NB4 (cell line): Measurements from ENCODE around the gene MDFIC2.

Source experiments
- DNase-seq: peaks from one replicate; pipeline ENCODE4 v3.0.0; 2010; ENCODE audit warnings: low read depth
- H3K4me3 ChIP-seq: one replicate; pipeline ENCODE4 v1.5.1; 2011; ENCODE audit warnings: mild to moderate bottlenecking, low read depth, low read length, moderate library complexity
- MYC ChIP-seq: IDR thresholded peaks from 2 replicates; pipeline ENCODE4 v1.6.1; 2011; ENCODE audit warnings: low read depth, low read length
- POLR2A ChIP-seq: IDR thresholded peaks from 2 replicates; pipeline ENCODE4 v1.6.1; 2011; ENCODE audit warnings: mild to moderate bottlenecking; ENCODE audit not compliant: insufficient read length; ENCODE audit errors: extremely low read depth
- TF ChIP-seq, protein P1 (sequence below): IDR thresholded peaks from 2 replicates; pipeline ENCODE4 v1.6.1; 2011; ENCODE audit warnings: low read depth, low read length
- TF ChIP-seq, protein P2 (sequence below): IDR thresholded peaks from one replicate; pipeline ENCODE4 v1.5.1; 2012; ENCODE audit warnings: low read depth, low read length

The MDFIC2 gene

DNA sequence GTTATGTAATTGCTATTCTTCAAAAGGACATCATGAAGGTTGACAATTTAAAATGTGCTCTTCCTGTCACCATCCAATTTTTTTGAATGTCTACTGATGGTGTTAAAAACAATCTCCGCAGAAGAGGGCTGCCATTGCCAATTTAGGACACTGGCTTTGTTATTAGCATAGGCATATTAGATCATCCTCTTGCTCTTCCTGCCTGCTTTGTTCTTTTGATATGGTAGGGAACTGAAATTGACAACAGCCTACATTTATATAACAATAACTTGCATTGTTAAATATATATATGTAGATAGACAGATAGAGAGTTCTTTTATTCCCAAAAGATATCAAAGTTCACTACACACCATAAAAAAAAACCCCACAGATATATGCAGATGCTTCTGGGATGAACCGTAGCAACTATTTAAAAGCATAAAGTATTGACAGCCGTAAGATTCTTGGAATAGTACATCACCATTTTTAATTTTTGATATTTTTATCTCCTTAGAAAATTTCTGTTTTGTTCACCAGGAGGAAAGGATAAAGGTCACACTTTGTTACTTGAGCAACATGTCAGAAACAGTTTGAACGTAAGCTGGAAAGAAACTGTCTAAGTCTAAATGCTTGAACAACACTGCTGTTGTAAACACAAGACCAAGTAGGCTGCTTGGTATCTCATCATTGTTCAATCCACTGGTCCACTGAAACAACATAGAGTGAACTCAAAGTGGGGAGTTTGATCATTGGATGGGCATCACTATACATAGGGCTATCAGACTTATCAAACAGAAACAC, 66.5 kb downstream of the MDFIC2 start:
- no peak for TF ChIP-seq POLR2A
- TF ChIP-seq, protein P1, sequence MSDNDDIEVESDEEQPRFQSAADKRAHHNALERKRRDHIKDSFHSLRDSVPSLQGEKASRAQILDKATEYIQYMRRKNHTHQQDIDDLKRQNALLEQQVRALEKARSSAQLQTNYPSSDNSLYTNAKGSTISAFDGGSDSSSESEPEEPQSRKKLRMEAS: no peak
- no peak for TF ChIP-seq MYC
- TF ChIP-seq, protein P2, sequence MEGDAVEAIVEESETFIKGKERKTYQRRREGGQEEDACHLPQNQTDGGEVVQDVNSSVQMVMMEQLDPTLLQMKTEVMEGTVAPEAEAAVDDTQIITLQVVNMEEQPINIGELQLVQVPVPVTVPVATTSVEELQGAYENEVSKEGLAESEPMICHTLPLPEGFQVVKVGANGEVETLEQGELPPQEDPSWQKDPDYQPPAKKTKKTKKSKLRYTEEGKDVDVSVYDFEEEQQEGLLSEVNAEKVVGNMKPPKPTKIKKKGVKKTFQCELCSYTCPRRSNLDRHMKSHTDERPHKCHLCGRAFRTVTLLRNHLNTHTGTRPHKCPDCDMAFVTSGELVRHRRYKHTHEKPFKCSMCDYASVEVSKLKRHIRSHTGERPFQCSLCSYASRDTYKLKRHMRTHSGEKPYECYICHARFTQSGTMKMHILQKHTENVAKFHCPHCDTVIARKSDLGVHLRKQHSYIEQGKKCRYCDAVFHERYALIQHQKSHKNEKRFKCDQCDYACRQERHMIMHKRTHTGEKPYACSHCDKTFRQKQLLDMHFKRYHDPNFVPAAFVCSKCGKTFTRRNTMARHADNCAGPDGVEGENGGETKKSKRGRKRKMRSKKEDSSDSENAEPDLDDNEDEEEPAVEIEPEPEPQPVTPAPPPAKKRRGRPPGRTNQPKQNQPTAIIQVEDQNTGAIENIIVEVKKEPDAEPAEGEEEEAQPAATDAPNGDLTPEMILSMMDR: no peak
- no peak overlapping the region for H3K4me3 ChIP-seq
- DNase-seq: no peak

DNA sequence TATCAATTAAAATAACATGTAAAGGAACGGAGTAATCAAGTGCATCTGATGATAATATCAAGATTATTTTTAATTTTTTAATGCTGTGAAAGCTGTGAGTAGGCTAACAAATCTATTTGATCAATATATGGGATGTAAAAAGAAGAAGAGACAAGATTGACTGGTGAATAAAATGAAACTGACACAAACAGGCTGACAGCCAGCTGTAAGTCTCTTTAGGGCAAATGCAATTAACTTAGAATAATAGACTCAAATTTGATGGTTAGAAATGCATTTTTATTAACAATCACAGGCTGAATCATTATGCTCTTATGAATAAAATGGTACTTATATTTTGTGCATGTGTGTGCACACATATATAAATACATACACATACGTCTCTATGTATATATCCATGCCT, 68.0 kb downstream of the MDFIC2 start:
- no peak overlapping the region for H3K4me3 ChIP-seq
- DNase-seq: no peak
- TF ChIP-seq POLR2A (no peak), MYC (no peak)
- TF ChIP-seq, protein P1: no peak
- TF ChIP-seq, protein P2: no peak

DNA sequence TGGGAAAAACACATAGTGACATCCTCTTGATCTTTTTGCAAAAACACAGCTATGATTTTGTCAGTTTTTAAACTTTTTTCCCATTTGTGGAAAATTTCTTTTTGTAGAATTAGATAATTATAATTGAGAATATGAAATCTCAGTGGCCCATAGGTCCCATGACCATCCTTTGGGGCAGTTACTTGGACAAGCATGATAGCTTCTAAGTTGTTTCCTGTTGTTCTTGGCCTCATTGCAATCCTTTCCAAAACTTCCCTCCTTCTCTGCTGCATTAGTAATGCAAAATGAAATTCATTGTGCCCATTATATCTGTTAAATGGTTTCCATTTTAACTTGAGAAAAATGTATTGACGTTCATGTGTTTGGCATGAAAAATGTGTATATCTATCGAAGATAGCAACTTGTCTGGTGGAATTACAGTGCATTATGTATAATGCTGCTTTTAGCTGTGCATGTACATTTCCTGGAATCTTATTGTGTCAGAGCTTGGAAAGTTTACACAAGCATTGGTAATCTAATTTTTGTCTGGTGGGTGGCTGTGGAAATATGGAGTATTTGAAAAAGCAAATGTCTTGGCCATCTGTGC, 70.0 kb downstream of the MDFIC2 start:
- H3K4me3 ChIP-seq: no peak overlapping the region
- no peak for DNase-seq
- TF ChIP-seq, protein P1: no peak
- TF ChIP-seq POLR2A: no peak
- TF ChIP-seq MYC: no peak
- TF ChIP-seq, protein P2: no peak

DNA sequence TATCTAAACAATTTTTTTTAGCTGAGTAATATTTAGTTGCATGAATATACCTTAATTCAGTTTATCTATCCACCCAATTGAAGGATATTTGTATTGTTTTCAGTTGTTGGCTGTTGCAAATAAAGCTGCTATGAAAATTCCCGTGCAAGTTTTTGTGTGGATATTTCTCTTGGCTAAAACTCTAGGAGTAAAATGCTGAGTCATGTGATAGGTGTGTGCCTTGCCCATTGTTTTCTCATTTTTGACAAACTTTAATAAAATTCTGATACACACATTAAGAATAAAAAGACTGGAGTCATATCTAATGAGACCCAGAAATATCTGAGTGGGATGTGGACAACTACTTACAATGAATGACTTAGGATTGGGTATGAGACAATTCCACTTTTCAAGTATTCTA, 78.6 kb downstream of the MDFIC2 start:
- no peak for DNase-seq
- TF ChIP-seq, protein P2: no peak
- TF ChIP-seq MYC: no peak
- TF ChIP-seq, protein P1: no peak
- no peak for TF ChIP-seq POLR2A
- H3K4me3 ChIP-seq: no peak overlapping the region

DNA sequence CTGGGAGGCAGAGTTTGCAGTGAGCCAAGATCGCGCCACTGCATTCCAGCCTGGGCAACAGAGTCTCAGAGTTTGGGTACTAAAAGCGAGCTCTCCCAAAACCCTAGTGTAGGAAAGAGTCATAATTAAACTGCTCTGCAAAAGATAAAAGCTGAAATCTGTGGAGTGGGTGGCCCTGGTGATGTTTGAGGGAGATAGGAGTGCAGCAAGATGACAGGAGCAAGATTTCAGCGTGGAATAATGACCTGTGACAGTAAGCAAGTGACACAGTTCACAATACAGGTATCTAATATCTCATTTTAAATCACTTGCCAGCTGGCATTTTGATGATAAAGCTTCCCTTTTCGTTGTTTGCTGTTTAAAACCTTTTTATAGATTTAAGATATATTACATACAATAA, 79.3 kb downstream of the MDFIC2 start:
- TF ChIP-seq, protein P2: no peak
- no peak for TF ChIP-seq POLR2A
- TF ChIP-seq, protein P1: no peak
- no peak for TF ChIP-seq MYC
- no peak overlapping the region for H3K4me3 ChIP-seq
- no peak for DNase-seq
